ENCODE results near the gene RBM44. TPM values are rescaled to one million over a fixed set of nuclear protein-coding genes. Genes with fewer than 3 reads are reported as not detected.
A peak's percentile ranks its signal among the peaks of the same experiment; 100 is the strongest.

Gene RBM44
- total RNA-seq, 1 donor from 2014 or later = 1.5 TPM

GRCh38 chr2:237885111-237885930, 86.7 kb downstream of the RBM44 start:
- DNase-seq (ENCODE audit: low spot score) = no peak

GRCh38 chr2:237885931-237886684, 87.5 kb downstream of the RBM44 start:
- DNase-seq (ENCODE audit: low spot score) = peak; percentile 82

GRCh38 chr2:237886685-237887481, 88.3 kb downstream of the RBM44 start:
- DNase-seq (ENCODE audit: low spot score) = peak; percentile 84

GRCh38 chr2:237888389-237888788, 89.8 kb downstream of the RBM44 start:
- no peak for DNase-seq (ENCODE audit: low spot score)

GRCh38 chr2:237889016-237889415, 90.4 kb downstream of the RBM44 start:
- no peak for DNase-seq (ENCODE audit: low spot score)

- DNase-seq (ENCODE audit: low spot score) = no peak
Observed at GRCh38 chr2:237889811-237890210, 91.2 kb downstream of the RBM44 start.

Other genes with a start within 250 kb of the RBM44 start
- not detected for gene PRLH, start 232.2 kb upstream of the RBM44 start, total RNA-seq
- 24.2 TPM for gene RAB17, start 208.0 kb upstream of the RBM44 start, total RNA-seq
- gene LRRFIP1, start 171.2 kb upstream of the RBM44 start, total RNA-seq = 207 TPM
- gene RAMP1, start 60.8 kb downstream of the RBM44 start, total RNA-seq = 49.0 TPM
- gene UBE2F, start 168.2 kb downstream of the RBM44 start, total RNA-seq = 44.4 TPM

Data from ureter (tissue), 1 donor.